DND-41 (cell line): ENCODE measurements around the gene CLDND1.
"Not testable (repeated sequence)": the region's sequence is repeated elsewhere in the genome, so short reads cannot be mapped to it uniquely, and the experiment has no call there.

Experiments used
- ATAC-seq: fragments of 200-7000 bp; cut with Tn5 transposase; 3 replicates; pipeline ENCODE4 v1.9.1; 2021; ENCODE audit warnings: low read depth; ENCODE audit not compliant: insufficient read depth
- DNase-seq: peaks from one replicate; pipeline ENCODE4 v3.0.0-alpha.2; 2020
- H2AFZ ChIP-seq: 2 replicates; pipeline ENCODE4 v1.6.0; 2012; ENCODE audit warnings: low read depth, low read length
- H3K27ac ChIP-seq: 2 replicates; pipeline ENCODE4 v1.5.1; 2012; ENCODE audit warnings: low read length, inconsistent platforms
- H3K27me3 ChIP-seq: fragments of 200-600 bp; sonication (generic); 2 replicates; pipeline ENCODE4 v1.6.0; 2012; ENCODE audit warnings: low read length, mild to moderate bottlenecking, inconsistent platforms; ENCODE audit not compliant: insufficient read depth, poor library complexity
- H3K36me3 ChIP-seq: 2 replicates; pipeline ENCODE4 v1.5.1; 2012; ENCODE audit warnings: low read length, inconsistent platforms; ENCODE audit not compliant: insufficient read depth
- H3K4me1 ChIP-seq: 2 replicates; pipeline ENCODE4 v1.5.1; 2012; ENCODE audit warnings: mild to moderate bottlenecking, low read length; ENCODE audit not compliant: insufficient read depth
- H3K4me2 ChIP-seq: 2 replicates; pipeline ENCODE4 v1.6.0; 2012; ENCODE audit warnings: mild to moderate bottlenecking, moderate library complexity, low read length, inconsistent platforms; ENCODE audit not compliant: insufficient read depth
- H3K4me3 ChIP-seq, 2 experiments: fragments of 200-600 bp in 1 of 2; shearing (Covaris generic) in 1 of 2; 2 replicates each; pipeline ENCODE4 v1.5.1; 2012 to 2016; ENCODE audit warnings: inconsistent platforms in 2 of 2, low read length in 2 of 2, mild to moderate bottlenecking in 2 of 2, low read depth in 1 of 2, moderate library complexity in 1 of 2
- H3K79me2 ChIP-seq: 2 replicates; pipeline ENCODE4 v1.6.0; 2012; ENCODE audit warnings: low read length, inconsistent platforms; ENCODE audit not compliant: insufficient read depth
- H3K9ac ChIP-seq: 2 replicates; pipeline ENCODE4 v1.6.0; 2012; ENCODE audit warnings: low read depth, mild to moderate bottlenecking, inconsistent platforms, low read length, moderate library complexity
- H3K9me3 ChIP-seq: 2 replicates; pipeline ENCODE4 v1.5.1; 2012; ENCODE audit warnings: low read length, moderate library complexity, mild to moderate bottlenecking, inconsistent platforms; ENCODE audit not compliant: insufficient read depth, severe bottlenecking
- H4K20me1 ChIP-seq: 2 replicates; pipeline ENCODE4 v1.6.0; 2012; ENCODE audit warnings: low read length; ENCODE audit not compliant: insufficient read depth
- CTCF ChIP-seq: IDR thresholded peaks from 2 replicates; pipeline ENCODE4 v1.5.1; 2012; ENCODE audit warnings: borderline replicate concordance, low read length, moderate library complexity, mild to moderate bottlenecking; ENCODE audit not compliant: poor library complexity, severe bottlenecking; ENCODE audit errors: extremely low read depth
- EZH2 ChIP-seq: IDR thresholded peaks from 3 replicates; pipeline ENCODE4 v1.6.1; 2012; ENCODE audit warnings: borderline replicate concordance, low read depth, mild to moderate bottlenecking, moderate library complexity, low read length, inconsistent platforms; ENCODE audit not compliant: severe bottlenecking

CLDND1 gene

DNA sequence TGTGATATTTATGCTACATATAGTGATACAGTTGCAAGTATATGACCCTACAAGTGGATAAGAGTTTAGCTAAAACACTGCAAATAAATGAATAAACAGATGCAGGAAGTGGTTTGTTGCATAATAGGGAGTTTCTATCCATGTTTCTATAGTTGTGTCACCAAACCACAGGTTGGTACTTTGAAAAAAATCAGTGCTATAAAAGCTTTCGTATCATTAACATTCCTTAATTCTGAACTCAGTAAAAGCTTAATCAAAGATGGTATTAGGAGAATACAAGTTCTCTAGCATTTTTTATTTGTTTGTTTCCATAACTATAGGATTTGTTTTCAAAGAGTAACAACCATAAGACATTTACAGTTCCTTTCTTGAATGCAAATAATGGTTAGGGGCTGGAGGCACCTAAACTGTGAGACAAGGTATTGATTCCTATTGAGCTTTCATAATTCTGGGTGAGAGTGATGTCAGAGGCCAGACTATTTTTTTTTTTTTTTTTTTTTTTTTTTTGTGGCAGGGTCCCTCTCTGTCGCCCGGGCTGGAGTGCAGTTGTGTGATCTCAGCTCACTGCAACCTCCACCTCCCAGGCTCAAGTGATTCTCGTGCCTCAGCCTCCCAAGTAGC, 41.1 kb upstream of the CLDND1 start:
- Histone ChIP-seq H3K79me2 (no peaks in the 10 kb centered on the region), H3K4me1 (peaks cover 45% of the 10 kb centered on the region), H3K9ac (no peak overlapping the region), H3K36me3 (no peaks in the 10 kb centered on the region), H4K20me1 (no peaks in the 10 kb centered on the region), H3K4me2 (no peak overlapping the region), H3K9me3 (no peaks in the 10 kb centered on the region), H3K4me3 (no peak overlapping the region), H3K27ac (no peak overlapping the region), H3K27me3 (peaks cover 3% of the 10 kb centered on the region), H2AFZ (no peak overlapping the region)
- ATAC-seq (peak; percentile 60), DNase-seq (peak; percentile 19)
- TF ChIP-seq CTCF (no peak), EZH2 (no peak)

DNA sequence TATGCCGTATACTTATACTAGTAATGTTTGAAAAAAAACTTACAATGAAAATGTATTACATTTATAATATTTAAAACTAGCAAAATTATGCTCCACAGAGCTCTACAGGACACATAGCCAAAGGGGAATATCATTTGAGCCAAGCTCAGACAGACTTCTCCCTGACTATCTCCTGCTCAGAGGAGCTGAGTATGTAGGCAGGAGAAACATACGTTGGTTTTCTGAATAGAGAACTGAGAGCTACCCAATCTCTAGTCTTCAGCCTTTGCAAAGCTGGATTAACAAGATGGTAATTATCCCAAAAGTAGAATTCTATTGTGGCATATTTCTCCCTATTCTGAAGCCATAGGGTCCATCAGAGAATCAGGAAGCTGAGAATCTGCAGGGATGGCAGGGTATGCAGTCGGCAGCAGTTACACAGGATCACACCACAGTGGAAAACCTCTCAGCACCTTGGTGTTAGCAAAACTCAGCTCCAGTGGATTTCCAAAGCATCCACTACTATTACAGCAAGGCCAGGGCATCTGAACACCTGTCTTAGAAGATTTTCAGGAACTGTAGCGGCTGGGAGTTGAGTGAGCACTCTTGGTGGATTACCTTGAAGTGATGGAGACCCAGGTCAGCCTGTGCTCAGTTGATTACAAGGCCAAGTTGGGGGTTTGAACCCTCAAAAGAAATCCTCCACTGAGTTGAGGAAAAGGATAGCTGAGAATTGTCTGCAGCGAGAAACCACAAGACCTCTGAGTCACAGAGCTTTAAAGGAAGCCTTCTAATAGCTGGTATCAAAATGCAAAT, 39.2 kb upstream of the CLDND1 start:
- Histone ChIP-seq H2AFZ (no peak overlapping the region), H3K4me2 (no peak overlapping the region), H3K9ac (no peak overlapping the region), H3K4me3 (no peak overlapping the region), H3K27ac (peak overlapping the region; percentile 16; the same call in 1 of the 2 replicates), H4K20me1 (no peaks in the 10 kb centered on the region), H3K27me3 (peaks cover 7% of the 10 kb centered on the region), H3K4me1 (peaks cover 45% of the 10 kb centered on the region), H3K36me3 (no peaks in the 10 kb centered on the region), H3K9me3 (no peaks in the 10 kb centered on the region), H3K79me2 (no peaks in the 10 kb centered on the region)
- peak; percentile 37 for DNase-seq
- peak; percentile 57 for ATAC-seq
- TF ChIP-seq EZH2 (no peak), CTCF (no peak)

DNA sequence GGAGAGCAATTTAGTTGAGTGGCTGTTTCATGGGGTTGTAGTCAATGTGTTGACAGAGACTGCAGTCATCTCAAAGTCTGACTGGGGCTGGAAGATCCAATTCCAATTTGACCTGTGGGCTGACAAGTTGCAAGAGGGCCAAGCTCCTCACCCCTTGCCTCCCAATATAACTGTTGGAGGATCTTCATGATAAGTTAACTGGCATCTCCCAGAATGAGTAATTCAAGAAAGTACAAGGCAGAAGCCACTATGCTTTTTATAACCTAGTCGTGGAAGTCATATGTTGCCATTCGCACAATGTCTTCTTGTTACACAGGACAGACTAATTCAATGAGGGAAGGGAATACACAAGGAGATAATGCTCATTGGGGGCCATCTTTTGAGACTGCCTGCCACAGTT, 38.2 kb upstream of the CLDND1 start:
- Histone ChIP-seq H3K4me1 (peaks cover 36% of the 10 kb centered on the region), H2AFZ (no peak overlapping the region), H3K27me3 (peaks cover 5% of the 10 kb centered on the region), H3K4me2 (no peak overlapping the region), H3K27ac (no peak overlapping the region), H3K9ac (no peak overlapping the region), H3K36me3 (no peaks in the 10 kb centered on the region), H4K20me1 (no peaks in the 10 kb centered on the region), H3K4me3 (no peak overlapping the region), H3K79me2 (no peaks in the 10 kb centered on the region), H3K9me3 (no peaks in the 10 kb centered on the region)
- no peak for TF ChIP-seq CTCF
- TF ChIP-seq EZH2: no peak
- DNase-seq (no peak), ATAC-seq (no peak)

- not testable (repeated sequence) for H4K20me1 ChIP-seq, H3K36me3 ChIP-seq, H3K9me3 ChIP-seq, H2AFZ ChIP-seq, ATAC-seq, H3K27me3 ChIP-seq, H3K79me2 ChIP-seq, H3K9ac ChIP-seq, H3K4me3 ChIP-seq, DNase-seq, H3K27ac ChIP-seq, H3K4me2 ChIP-seq
- peaks cover 24% of the 10 kb centered on the region for H3K4me1 ChIP-seq
Observed at GRCh38 chr3:98559769-98560168, 37.1 kb upstream of the CLDND1 start.
